Trophoblast cell (in vitro differentiated cells and primary cell): ENCODE results near the gene PRKD3.

Source experiments
- DNase-seq, 2 donors: peaks; one replicate each; pipeline ENCODE4 v3.0.0-alpha.2; 2016
- H2AFZ ChIP-seq: 2 replicates; pipeline ENCODE4 v1.6.1; 2013; ENCODE audit warnings: low read length, moderate library complexity, mild to moderate bottlenecking; ENCODE audit not compliant: insufficient read depth, poor library complexity
- H2AK5ac ChIP-seq: 2 replicates; pipeline ENCODE4 v1.6.1; 2013; ENCODE audit warnings: mild to moderate bottlenecking, low read length
- H2BK120ac ChIP-seq: 2 replicates; pipeline ENCODE4 v1.6.1; 2013; ENCODE audit warnings: low read length, mild to moderate bottlenecking, moderate library complexity; ENCODE audit not compliant: insufficient read depth, poor library complexity
- H2BK12ac ChIP-seq: 2 replicates; pipeline ENCODE4 v1.6.1; 2013; ENCODE audit warnings: mild to moderate bottlenecking, low read length, moderate library complexity
- H2BK5ac ChIP-seq: 2 replicates; pipeline ENCODE4 v1.6.1; 2013; ENCODE audit warnings: low read length, low read depth, moderate library complexity, mild to moderate bottlenecking; ENCODE audit not compliant: poor library complexity
- H3K14ac ChIP-seq: 2 replicates; pipeline ENCODE4 v1.6.1; 2013; ENCODE audit warnings: mild to moderate bottlenecking, low read length
- H3K18ac ChIP-seq: 2 replicates; pipeline ENCODE4 v1.6.1; 2013; ENCODE audit warnings: mild to moderate bottlenecking, low read length
- H3K23ac ChIP-seq: 2 replicates; pipeline ENCODE4 v1.6.1; 2013; ENCODE audit warnings: low read length
- H3K27ac ChIP-seq: 2 replicates; pipeline ENCODE4 v1.5.1; 2013; ENCODE audit warnings: low read depth, mild to moderate bottlenecking, inconsistent platforms, low read length, moderate library complexity
- H3K27me3 ChIP-seq: 2 replicates; pipeline ENCODE4 v1.6.1; 2013; ENCODE audit warnings: inconsistent platforms, mild to moderate bottlenecking, low read length, moderate library complexity; ENCODE audit not compliant: insufficient read depth
- H3K36me3 ChIP-seq, 2 experiments: 1 replicate in 1 of 2; 2 replicates in 1 of 2; pipeline ENCODE4 v1.6.1; 2013; ENCODE audit warnings: low read length in 2 of 2, mild to moderate bottlenecking in 2 of 2, moderate library complexity in 1 of 2; ENCODE audit not compliant: insufficient read depth in 2 of 2, control insufficient read depth in 1 of 2
- H3K4ac ChIP-seq: 2 replicates; pipeline ENCODE4 v1.6.1; 2013; ENCODE audit warnings: low read depth, mild to moderate bottlenecking, low read length, moderate library complexity
- H3K4me1 ChIP-seq, 2 experiments: 1 replicate in 1 of 2; 2 replicates in 1 of 2; pipeline ENCODE4 v1.6.1; 2013; ENCODE audit warnings: low read length in 2 of 2, mild to moderate bottlenecking in 2 of 2, moderate library complexity in 1 of 2; ENCODE audit not compliant: insufficient read depth in 2 of 2, control insufficient read depth in 1 of 2
- H3K4me2 ChIP-seq: 2 replicates; pipeline ENCODE4 v1.6.1; 2013; ENCODE audit warnings: inconsistent platforms, mild to moderate bottlenecking, low read length, moderate library complexity
- H3K4me3 ChIP-seq: 2 replicates; pipeline ENCODE4 v1.5.1; 2013; ENCODE audit warnings: mild to moderate bottlenecking, low read depth, low read length, inconsistent platforms
- H3K79me1 ChIP-seq: one replicate; pipeline ENCODE4 v1.6.1; 2013; ENCODE audit warnings: low read length
- H3K79me2 ChIP-seq: 2 replicates; pipeline ENCODE4 v1.6.1; 2013; ENCODE audit warnings: low read length, mild to moderate bottlenecking; ENCODE audit not compliant: control insufficient read depth, insufficient read depth, poor library complexity
- H3K9ac ChIP-seq: 2 replicates; pipeline ENCODE4 v1.6.1; 2013; ENCODE audit warnings: mild to moderate bottlenecking, low read length
- H3K9me3 ChIP-seq: 2 replicates; pipeline ENCODE4 v1.6.1; 2013; ENCODE audit warnings: low read depth, mild to moderate bottlenecking, control low read depth, inconsistent platforms, low read length; ENCODE audit not compliant: insufficient read depth
- H4K12ac ChIP-seq: 2 replicates; pipeline ENCODE4 v1.6.1; 2013; ENCODE audit warnings: low read depth, mild to moderate bottlenecking, low read length, moderate library complexity
- H4K8ac ChIP-seq: 2 replicates; pipeline ENCODE4 v1.6.1; 2013; ENCODE audit warnings: low read depth, mild to moderate bottlenecking, low read length, moderate library complexity
- H4K91ac ChIP-seq: one replicate; pipeline ENCODE4 v1.6.1; 2013; ENCODE audit warnings: low read depth, mild to moderate bottlenecking, low read length, moderate library complexity
- WGBS: extraction: QIAGEN DNeasy Blood & Tissue Kit; methylation state at CpG from one replicate; pipeline ENCODE4 v1.1.7; 2013; ENCODE audit warnings: missing lambda C conversion rate; ENCODE audit not compliant: insufficient read length, insufficient coverage; ENCODE audit errors: extremely low coverage; 5-methylcytosine and 5-hydroxymethylcytosine counted together

The PRKD3 gene

DNA sequence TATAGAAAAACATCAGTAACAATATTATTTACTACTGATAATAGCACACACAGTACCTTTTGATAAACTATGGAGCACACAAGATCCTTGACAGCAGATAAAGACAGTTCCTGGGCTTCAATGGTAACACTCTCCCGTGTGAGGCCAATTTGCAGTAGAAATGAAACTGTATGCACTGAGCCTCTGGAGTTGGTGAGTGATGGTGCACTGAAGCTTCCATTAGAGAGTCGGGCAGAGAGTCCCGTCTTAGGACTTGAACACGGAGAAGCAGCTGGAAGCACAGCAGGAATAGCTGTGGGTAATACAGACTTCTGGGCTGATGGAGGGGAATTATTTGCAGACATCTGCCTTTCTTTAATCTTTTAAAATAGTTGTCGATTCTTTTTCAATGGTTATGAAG is 8.5 kb downstream of the PRKD3 start:
- Histone ChIP-seq H4K12ac (no peak overlapping the region), H3K4ac (no peak overlapping the region), H4K8ac (no peak overlapping the region), H3K4me1 (peaks cover 0 to 5% of the 10 kb centered on the region in 2 experiments), H2BK12ac (no peak overlapping the region), H3K4me3 (no peak overlapping the region), H3K9ac (no peak overlapping the region), H2AK5ac (no peak overlapping the region), H2AFZ (no peak overlapping the region), H4K91ac (no peak overlapping the region), H3K27ac (no peak overlapping the region), H3K9me3 (no peaks in the 10 kb centered on the region), H2BK5ac (no peak overlapping the region), H3K27me3 (no peaks in the 10 kb centered on the region), H2BK120ac (no peak overlapping the region), H3K79me2 (peaks cover 2% of the 10 kb centered on the region), H3K18ac (no peak overlapping the region), H3K36me3 (peaks cover 3 to 5% of the 10 kb centered on the region in 2 experiments), H3K14ac (no peak overlapping the region), H3K79me1 (no peaks in the 10 kb centered on the region), H3K4me2 (no peak overlapping the region), H3K23ac (no peak overlapping the region)
- no CpG with 5 or more reads among the region's 5 CpGs for WGBS
- DNase-seq = no peak

DNA sequence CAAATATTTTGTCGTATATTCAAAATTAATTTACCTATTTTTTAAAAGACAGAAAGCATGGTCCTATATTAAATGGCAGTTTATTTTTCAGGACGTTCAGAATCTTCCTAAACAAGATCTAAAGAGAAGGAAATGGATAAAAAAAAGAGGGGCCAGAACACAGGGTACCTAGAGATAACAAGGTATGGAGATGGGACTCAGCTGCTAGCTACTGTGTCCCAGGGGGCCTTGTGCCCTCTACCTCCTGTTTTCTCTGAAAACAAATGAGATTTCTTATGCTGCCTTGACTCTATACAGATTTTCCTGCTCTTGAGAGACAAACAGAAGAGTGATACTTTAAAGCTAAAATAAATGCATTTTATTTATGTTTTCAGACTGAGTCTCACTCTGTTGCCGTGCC is 9.3 kb downstream of the PRKD3 start:
- DNase-seq = no peak
- Histone ChIP-seq H4K12ac (no peak overlapping the region), H3K18ac (no peak overlapping the region), H2AK5ac (no peak overlapping the region), H3K79me2 (peaks cover 2% of the 10 kb centered on the region), H3K4me2 (no peak overlapping the region), H3K9ac (no peak overlapping the region), H3K36me3 (peaks cover under 1 to 5% of the 10 kb centered on the region in 2 experiments), H4K91ac (no peak overlapping the region), H3K27ac (no peak overlapping the region), H3K4ac (peak overlapping the region; percentile 12), H2BK5ac (no peak overlapping the region), H2AFZ (no peak overlapping the region), H2BK120ac (no peak overlapping the region), H3K4me3 (no peak overlapping the region), H3K27me3 (no peaks in the 10 kb centered on the region), H3K23ac (no peak overlapping the region), H3K9me3 (no peaks in the 10 kb centered on the region), H3K14ac (no peak overlapping the region), H2BK12ac (no peak overlapping the region), H4K8ac (no peak overlapping the region), H3K4me1 (peaks cover 0 to 5% of the 10 kb centered on the region in 2 experiments), H3K79me1 (no peaks in the 10 kb centered on the region)
- WGBS = no CpG with 5 or more reads among the region's 3 CpGs

DNA sequence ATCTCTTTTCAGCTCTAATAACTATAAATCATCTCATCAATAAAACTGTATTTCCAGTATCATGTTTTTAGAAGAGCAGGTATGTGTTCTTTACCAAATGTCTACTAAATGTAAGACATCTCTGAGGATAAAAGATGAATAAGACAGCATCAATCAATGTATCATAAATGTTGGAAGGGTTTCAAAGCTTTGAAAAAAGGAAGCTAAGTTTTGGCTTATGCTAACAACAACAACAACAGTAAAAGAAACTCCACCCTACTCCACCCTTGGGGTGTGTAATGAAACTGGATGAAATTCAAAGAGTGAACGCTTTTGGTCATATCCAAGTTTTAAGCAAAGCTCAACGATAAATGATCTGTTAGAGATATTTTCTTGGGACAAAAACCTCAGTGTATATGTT is 17.1 kb downstream of the PRKD3 start:
- no CpG with 5 or more reads among the region's 2 CpGs for WGBS
- DNase-seq = no peak
- H2BK12ac ChIP-seq = no peak overlapping the region
- H4K91ac ChIP-seq = no peak overlapping the region
- H2BK5ac ChIP-seq = no peak overlapping the region
- peaks cover 6% of the 10 kb centered on the region in 2 experiments for H3K36me3 ChIP-seq
- H4K12ac ChIP-seq = no peak overlapping the region
- H4K8ac ChIP-seq = no peak overlapping the region
- no peak overlapping the region for H3K4me3 ChIP-seq
- peaks cover 2% of the 10 kb centered on the region in 2 experiments for H3K4me1 ChIP-seq
- H3K14ac ChIP-seq = no peak overlapping the region
- no peak overlapping the region for H2BK120ac ChIP-seq
- no peaks in the 10 kb centered on the region for H3K27me3 ChIP-seq
- H3K4me2 ChIP-seq = no peak overlapping the region
- no peaks in the 10 kb centered on the region for H3K9me3 ChIP-seq
- H3K79me1 ChIP-seq = no peaks in the 10 kb centered on the region
- H3K18ac ChIP-seq = no peak overlapping the region
- peaks cover 5% of the 10 kb centered on the region for H3K79me2 ChIP-seq
- H3K23ac ChIP-seq = no peak overlapping the region
- H3K27ac ChIP-seq = no peak overlapping the region
- no peak overlapping the region for H2AFZ ChIP-seq
- H2AK5ac ChIP-seq = no peak overlapping the region
- H3K4ac ChIP-seq = no peak overlapping the region
- H3K9ac ChIP-seq = no peak overlapping the region

DNA sequence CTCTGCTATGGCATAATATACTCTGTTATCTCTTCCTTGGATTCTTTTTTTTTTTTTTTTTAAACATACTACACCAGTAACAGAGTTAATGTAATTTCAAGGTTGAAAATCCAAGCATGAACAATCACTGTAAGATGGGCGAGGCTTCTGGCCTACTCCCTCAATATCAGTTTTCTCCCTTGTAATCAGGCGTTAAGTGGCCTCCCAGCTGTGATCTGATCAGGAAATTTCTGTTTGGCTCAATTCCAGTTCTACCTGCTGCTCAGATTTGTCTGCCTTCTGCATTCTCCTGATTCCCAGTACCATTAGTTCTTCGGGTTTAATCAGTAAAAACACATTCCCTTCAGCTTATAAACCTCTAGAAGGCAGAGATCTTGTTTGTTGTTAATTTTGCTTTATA is 18.6 kb downstream of the PRKD3 start:
- no peak overlapping the region for H3K23ac ChIP-seq
- H3K14ac ChIP-seq = no peak overlapping the region
- no peak overlapping the region for H3K4me3 ChIP-seq
- H3K79me1 ChIP-seq = no peaks in the 10 kb centered on the region
- H3K27me3 ChIP-seq = no peaks in the 10 kb centered on the region
- H4K8ac ChIP-seq = no peak overlapping the region
- H2BK12ac ChIP-seq = no peak overlapping the region
- H3K4me1 ChIP-seq = peaks cover 2% of the 10 kb centered on the region in 2 experiments
- no peak overlapping the region for H3K4ac ChIP-seq
- H3K9ac ChIP-seq = no peak overlapping the region
- no peak overlapping the region for H3K18ac ChIP-seq
- no peak overlapping the region for H2BK120ac ChIP-seq
- H2AK5ac ChIP-seq = no peak overlapping the region
- H3K79me2 ChIP-seq = peaks cover 5% of the 10 kb centered on the region
- no peak overlapping the region for H3K27ac ChIP-seq
- WGBS = no CpG with 5 or more reads among the region's 3 CpGs
- no peak overlapping the region for H4K91ac ChIP-seq
- no peak overlapping the region for H3K4me2 ChIP-seq
- H2AFZ ChIP-seq = no peak overlapping the region
- peak in 1 of 2 donors; percentile 55 for DNase-seq
- no peaks in the 10 kb centered on the region for H3K9me3 ChIP-seq
- H3K36me3 ChIP-seq = peaks cover 6% of the 10 kb centered on the region in 2 experiments
- no peak overlapping the region for H2BK5ac ChIP-seq
- no peak overlapping the region for H4K12ac ChIP-seq
